ENCODE data around the gene COA7. TPM values are rescaled to one million over a fixed set of nuclear protein-coding genes. Genes with fewer than 3 reads are reported as not detected.
"Not testable (repeated sequence)": the region's sequence is repeated elsewhere in the genome, so short reads cannot be mapped to it uniquely, and the experiment has no call there.

The COA7 gene
- total and polyA plus RNA-seq, 3 donors from 2014 or later = 8.7 to 11.5 (median 10.0) TPM

GRCh38 chr1:52706136-52706670, 8.1 kb upstream of the COA7 start:
- H3K36me3 ChIP-seq (ENCODE audit: low read depth, missing control alignments) = no peaks in the 10 kb centered on the region
- WGBS, 2 donors = 72 to 89% methylated on average over 5 to 6 of the region's 6 CpGs
- no peaks in the 10 kb centered on the region for H3K9me3 ChIP-seq
- H3K4me1 ChIP-seq = peaks cover 13% of the 10 kb centered on the region
- intact Hi-C loops (cut with DNase I; ENCODE audit: low total_unique reads) = no loop called here
- no peak for DNase-seq
- no peaks in the 10 kb centered on the region for H3K27me3 ChIP-seq
- no peak for TF ChIP-seq POLR2A (IDR thresholded peaks at IDR 0.05)
- no peak for TF ChIP-seq CTCF (IDR thresholded peaks at IDR 0.05)
- H3K4me3 ChIP-seq = no peak overlapping the region
- H3K27ac ChIP-seq = no peak overlapping the region

GRCh38 chr1:52702886-52703787, 5.0 kb upstream of the COA7 start:
- TF ChIP-seq CTCF (IDR thresholded peaks at IDR 0.05) (no peak), POLR2A (IDR thresholded peaks at IDR 0.05) (no peak)
- no peaks in the 10 kb centered on the region for H3K27me3 ChIP-seq
- peak; percentile 95 for DNase-seq
- H3K4me3 ChIP-seq = peak overlapping the region; percentile 58 to 69
- 6 to 8% methylated on average over 19 to 34 of the region's 35 CpGs for WGBS, 2 donors
- H3K36me3 ChIP-seq (ENCODE audit: low read depth, missing control alignments) = no peaks in the 10 kb centered on the region
- intact Hi-C loops (cut with DNase I; ENCODE audit: low total_unique reads) = no loop called here
- no peaks in the 10 kb centered on the region for H3K9me3 ChIP-seq
- peak overlapping the region; percentile 76 to 88 for H3K27ac ChIP-seq
- H3K4me1 ChIP-seq = peaks cover 11% of the 10 kb centered on the region

- WGBS, 2 donors = 88 to 91% methylated on average over 7 of the region's 7 CpGs
- no peak for TF ChIP-seq CTCF (IDR thresholded peaks at IDR 0.05)
- no peak for TF ChIP-seq POLR2A (IDR thresholded peaks at IDR 0.05)
- H3K4me1 ChIP-seq = peaks cover 9% of the 10 kb centered on the region
- no peak overlapping the region for H3K4me3 ChIP-seq
- no peak for DNase-seq
- H3K36me3 ChIP-seq (ENCODE audit: low read depth, missing control alignments) = no peaks in the 10 kb centered on the region
- no peaks in the 10 kb centered on the region for H3K9me3 ChIP-seq
- no peaks in the 10 kb centered on the region for H3K27me3 ChIP-seq
- intact Hi-C loops (cut with DNase I; ENCODE audit: low total_unique reads) = no loop called here
- H3K27ac ChIP-seq = no peak overlapping the region
Measured at GRCh38 chr1:52695627-52696026, 2.5 kb downstream of the COA7 start.

GRCh38 chr1:52693843-52694242, 4.3 kb downstream of the COA7 start:
- H3K36me3 ChIP-seq (ENCODE audit: low read depth, missing control alignments) = no peaks in the 10 kb centered on the region
- intact Hi-C loops (cut with DNase I; ENCODE audit: low total_unique reads) = no loop called here
- no peaks in the 10 kb centered on the region for H3K9me3 ChIP-seq
- no peak overlapping the region for H3K4me3 ChIP-seq
- H3K4me1 ChIP-seq = peaks cover 8% of the 10 kb centered on the region
- no peak overlapping the region for H3K27ac ChIP-seq
- TF ChIP-seq CTCF (IDR thresholded peaks at IDR 0.05) = no peak
- TF ChIP-seq POLR2A (IDR thresholded peaks at IDR 0.05) = no peak
- H3K27me3 ChIP-seq = no peaks in the 10 kb centered on the region
- DNase-seq = no peak
- 85 to 92% methylated on average over 1 of the region's 1 CpG for WGBS, 2 donors

GRCh38 chr1:52693351-52693750, 4.8 kb downstream of the COA7 start:
- H3K27ac ChIP-seq; H3K9me3 ChIP-seq; H3K4me3 ChIP-seq; H3K4me1 ChIP-seq; intact Hi-C loops (cut with DNase I; ENCODE audit: low total_unique reads); H3K36me3 ChIP-seq (ENCODE audit: low read depth, missing control alignments); H3K27me3 ChIP-seq; DNase-seq: not testable (repeated sequence)
- 95 to 98% methylated on average over 10 of the region's 10 CpGs for WGBS, 2 donors

Data from testis (tissue), 3 donors.